Activated T-cell treated with anti-CD3 and anti-CD28 coated beads for 1 hour (primary cell): ENCODE data around the gene CCDC14.
A peak's percentile ranks its signal among the peaks of the same experiment; 100 is the strongest.
"Not testable (repeated sequence)": the region's sequence is repeated elsewhere in the genome, so short reads cannot be mapped to it uniquely, and the experiment has no call there.

ENCODE experiments used
- DNase-seq: peaks from one replicate; pipeline ENCODE4 v3.0.0-alpha.2; 2020; ENCODE audit warnings: low read depth

The CCDC14 gene

DNA sequence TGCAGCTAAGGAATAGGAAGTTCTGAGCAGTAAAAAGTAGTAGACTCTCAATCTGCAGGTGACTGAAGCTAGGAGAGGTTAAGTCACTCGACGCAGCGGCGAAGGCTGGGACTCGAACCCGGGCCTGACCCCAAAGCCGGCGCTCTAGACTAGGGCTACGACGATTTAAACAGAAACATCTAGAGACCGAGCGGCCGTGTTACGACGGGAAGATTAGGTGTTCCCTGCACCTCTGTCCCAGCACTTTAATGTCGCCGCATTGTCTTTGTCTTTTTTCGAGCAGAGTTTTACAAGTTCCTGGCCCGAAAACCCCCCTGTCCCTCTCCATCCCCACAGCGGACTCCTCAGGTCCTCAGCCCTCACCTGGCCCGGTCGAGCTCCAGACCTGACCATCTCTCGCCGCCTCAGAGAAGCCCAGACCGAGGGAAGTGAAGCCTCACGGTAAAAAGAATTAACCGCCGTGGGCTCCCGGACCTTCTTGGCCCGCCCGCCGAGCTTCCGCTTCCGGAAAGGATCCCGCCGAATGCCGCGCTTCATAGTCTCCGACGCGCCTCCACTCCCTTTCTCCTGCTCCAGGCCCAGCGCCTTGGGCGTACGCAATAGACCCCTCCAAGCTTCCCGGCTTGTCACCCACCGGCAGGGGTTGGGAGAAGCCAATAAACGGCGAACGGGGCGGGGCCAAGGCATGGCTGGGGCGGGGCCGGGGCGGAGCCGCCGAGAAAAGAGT, at the start of gene CCDC14:
TSS of gene CCDC14 (minus strand) at position 449 of the 727 bp plus-strand sequence. CDS start at position 393, 56 bp downstream.
- DNase-seq = peak; percentile 55

- DNase-seq = not testable (repeated sequence)
Measured at GRCh38 chr3:124008321-124008720, 47.3 kb upstream of the CCDC14 start.

DNA sequence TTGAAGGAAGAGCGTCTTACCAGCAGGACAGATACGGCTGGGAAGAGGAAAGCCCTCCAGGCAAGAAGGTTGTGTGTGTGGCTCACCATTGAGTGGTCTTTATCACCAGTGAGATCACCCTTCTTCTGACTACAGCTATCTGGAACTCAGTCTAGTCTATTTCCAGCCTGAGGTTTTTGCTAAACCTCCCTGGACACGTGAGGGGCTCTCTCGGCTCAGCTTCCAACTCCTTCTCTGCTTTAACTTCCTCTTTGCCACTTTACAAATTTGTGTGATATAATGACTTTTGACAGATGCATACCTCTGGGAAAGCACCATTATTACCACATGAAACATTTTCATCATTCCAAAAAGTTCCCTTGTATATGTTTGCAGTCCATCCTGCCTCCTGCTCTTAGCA, 46.2 kb upstream of the CCDC14 start:
- DNase-seq = no peak

GRCh38 chr3:124002405-124003079, 41.5 kb upstream of the CCDC14 start:
- not testable (repeated sequence) for DNase-seq

DNA sequence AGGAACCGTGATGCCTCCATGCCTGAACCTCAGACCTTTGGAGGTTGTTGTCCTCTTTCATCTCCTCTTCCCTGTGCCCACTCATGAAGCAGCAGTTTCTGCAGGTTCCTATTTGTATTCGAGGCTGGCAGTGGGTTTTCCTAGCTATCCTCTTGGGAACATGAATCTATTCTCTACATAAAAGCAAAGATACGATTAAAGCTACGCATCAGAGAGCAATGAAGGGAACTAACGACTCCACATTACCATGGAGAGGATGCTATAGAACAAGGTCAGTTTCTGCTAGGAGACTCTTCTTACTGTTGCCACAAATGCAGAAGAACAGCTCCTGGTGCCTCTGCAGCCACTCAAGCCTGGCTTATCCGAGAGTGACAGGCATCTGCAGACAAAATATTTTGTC, 40.3 kb upstream of the CCDC14 start:
- DNase-seq = not testable (repeated sequence)

DNA sequence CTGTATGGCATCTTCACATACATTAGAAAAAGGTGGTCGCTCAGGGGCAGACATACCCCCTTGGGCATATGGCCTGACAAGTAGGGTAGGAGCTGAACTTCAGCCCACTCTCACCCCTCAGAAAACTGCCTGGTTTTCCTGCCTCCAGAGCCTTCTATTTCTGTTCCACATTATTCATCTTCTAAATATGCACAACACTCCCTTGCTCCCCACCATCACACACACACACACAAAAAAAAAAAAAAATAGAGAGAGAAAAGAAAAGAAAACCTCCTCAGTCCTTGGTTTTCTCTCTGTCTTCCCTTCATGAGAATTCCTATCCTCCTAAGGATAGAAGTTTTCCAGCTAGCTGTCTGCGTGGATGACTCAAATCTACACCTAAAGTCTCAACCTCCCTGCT, 36.5 kb upstream of the CCDC14 start:
- DNase-seq = no peak

GRCh38 chr3:123993818-123994217, 32.8 kb upstream of the CCDC14 start:
- DNase-seq = no peak

DNA sequence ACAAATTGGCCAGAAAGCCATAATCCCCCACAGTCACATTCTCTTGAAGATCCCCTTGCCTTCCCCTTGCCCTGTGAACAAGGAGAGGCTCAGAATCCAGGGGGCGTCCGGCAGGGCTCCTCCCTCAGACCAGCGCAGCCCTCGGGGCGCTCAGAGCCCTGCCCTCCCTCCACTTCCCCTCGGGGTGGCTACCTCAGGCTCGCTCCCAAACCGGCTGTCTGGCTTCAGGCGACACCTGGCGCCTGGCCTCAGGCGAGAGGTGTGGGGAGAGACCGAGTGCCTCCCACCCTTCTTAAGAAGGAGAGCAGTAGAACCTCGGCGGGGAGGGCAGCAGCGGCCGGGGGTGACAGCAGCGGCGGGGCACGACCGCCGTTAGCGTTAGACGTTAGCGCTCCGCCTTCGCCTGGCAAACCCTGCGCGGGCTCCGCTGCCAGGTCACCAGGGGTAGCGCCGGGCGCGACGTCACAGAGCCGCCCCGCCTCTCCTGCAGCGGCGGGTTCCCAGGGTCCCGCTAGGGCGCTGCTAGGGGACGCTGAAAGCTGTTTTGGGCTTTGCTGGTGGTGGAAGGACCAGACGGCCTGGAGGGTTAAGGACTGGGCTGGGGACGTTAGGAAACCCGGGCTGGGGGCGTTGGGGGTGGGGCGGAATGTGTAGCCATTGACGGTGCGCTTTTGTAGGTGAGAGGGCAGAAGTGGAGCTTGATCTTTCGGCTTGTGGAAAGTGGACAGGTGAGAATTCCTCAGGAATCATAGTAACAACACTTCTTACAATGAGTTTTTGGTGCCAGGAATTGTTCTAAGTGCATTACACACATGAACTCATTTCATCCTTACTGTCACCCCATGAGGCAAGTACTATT, 30.9 kb upstream of the CCDC14 start, which contains the start of gene ROPN1:
TSS of gene ROPN1 (minus strand) at position 395 of the 859 bp plus-strand sequence. CDS start 11,643 bp downstream, outside the sequence.
- not testable (repeated sequence) for DNase-seq

- DNase-seq = no peak
Measured at GRCh38 chr3:123986427-123986826, 25.4 kb upstream of the CCDC14 start.

DNA sequence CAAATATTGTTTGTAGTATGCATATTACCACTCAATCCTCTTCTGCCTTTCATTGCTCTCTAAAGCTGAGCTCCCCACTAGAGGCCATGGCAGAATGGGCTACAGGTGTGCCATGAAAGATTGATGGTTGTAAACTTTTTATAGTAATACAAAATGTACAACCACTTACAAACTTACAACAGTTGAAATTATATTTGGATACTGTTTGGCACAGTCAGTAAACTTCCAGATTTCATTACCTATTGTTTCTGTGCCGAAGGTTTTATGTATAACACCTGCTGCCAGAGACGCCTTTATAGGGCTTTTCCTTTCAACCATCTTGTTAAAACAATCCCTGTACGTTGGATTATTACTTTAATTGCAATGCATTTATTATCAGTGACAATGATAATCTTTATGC, 23.9 kb upstream of the CCDC14 start:
- no peak for DNase-seq

DNA sequence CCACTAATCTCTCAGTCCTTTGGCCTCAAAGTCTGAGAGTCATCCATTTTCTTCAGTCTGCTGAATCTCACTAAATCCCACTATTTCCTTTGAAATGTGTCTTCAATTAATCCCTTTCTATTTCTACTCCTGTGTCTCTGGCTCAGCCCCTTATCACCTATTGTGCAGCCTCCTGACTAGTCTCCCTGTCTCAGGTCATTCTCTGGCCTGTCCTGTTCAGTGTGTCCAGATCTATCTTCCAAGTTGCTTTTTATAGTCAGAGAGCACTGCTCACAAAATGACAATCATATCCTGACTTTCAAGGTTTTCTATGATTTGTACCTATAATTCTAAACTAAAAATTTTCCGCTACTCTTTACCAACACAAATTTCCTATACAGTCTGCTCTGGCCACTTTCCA, 23.3 kb upstream of the CCDC14 start:
- no peak for DNase-seq

GRCh38 chr3:123981317-123981716, 20.3 kb upstream of the CCDC14 start:
- DNase-seq = not testable (repeated sequence)

- DNase-seq = no peak
Measured at GRCh38 chr3:123980539-123980938, 19.5 kb upstream of the CCDC14 start.

GRCh38 chr3:123979525-123980501, 18.8 kb upstream of the CCDC14 start:
- DNase-seq = not testable (repeated sequence)

GRCh38 chr3:123976904-123977303, 15.9 kb upstream of the CCDC14 start:
- not testable (repeated sequence) for DNase-seq

- not testable (repeated sequence) for DNase-seq
Measured at GRCh38 chr3:123976181-123976898, 15.3 kb upstream of the CCDC14 start.

- not testable (repeated sequence) for DNase-seq
Measured at GRCh38 chr3:123975030-123975429, 14.0 kb upstream of the CCDC14 start.

GRCh38 chr3:123971406-123971805, 10.4 kb upstream of the CCDC14 start:
- no peak for DNase-seq

DNA sequence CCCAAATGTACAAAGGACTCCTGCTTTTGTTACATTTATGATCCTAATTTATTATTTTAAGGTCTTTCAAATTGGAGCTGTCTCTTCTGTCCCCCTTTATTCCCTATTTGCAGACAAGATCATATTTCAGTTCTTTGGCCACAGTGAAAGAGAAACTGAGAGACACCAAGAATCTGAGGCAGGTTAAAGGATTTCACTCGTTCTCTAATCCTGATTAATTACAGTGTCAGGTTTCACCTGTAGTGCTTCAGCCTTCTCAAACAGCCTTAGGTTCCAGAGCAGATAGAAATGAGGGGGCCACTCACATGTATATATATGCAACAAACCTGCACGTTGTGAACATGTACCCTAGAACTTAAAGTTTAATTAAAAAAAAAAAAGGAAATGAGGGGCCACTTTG, 6.2 kb upstream of the CCDC14 start:
- not testable (repeated sequence) for DNase-seq

- not testable (repeated sequence) for DNase-seq
Measured at GRCh38 chr3:123966799-123967198, 5.8 kb upstream of the CCDC14 start.
